Measurements from ENCODE around the gene SDHA.
A peak's percentile ranks its signal among the peaks of the same experiment; 100 is the strongest.

Gene SDHA

GRCh38 chr5:217494-218456, at the start of gene SDHA, which contains the start of gene CCDC127:
TSS of gene SDHA (plus strand) at chr5:218320. CDS start at chr5:218356, 36 bp downstream.
TSS of gene CCDC127 (minus strand) at chr5:218153. CDS start at chr5:216849, 1,304 bp downstream.
- peak within 1 kb of the TSS; percentile 93 for H3K4me3 ChIP-seq (ENCODE audit: low read depth, low read length)
- peak; percentile 34 for TF ChIP-seq CTCF (IDR thresholded peaks at IDR 0.05; ENCODE audit: low read depth, low read length)

- no peak overlapping the region for H3K4me3 ChIP-seq (ENCODE audit: low read depth, low read length)
- TF ChIP-seq CTCF (IDR thresholded peaks at IDR 0.05; ENCODE audit: low read depth, low read length) = no peak
Measured at GRCh38 chr5:169071-169727, 48.9 kb upstream of the SDHA start.

- no peak for TF ChIP-seq CTCF (IDR thresholded peaks at IDR 0.05; ENCODE audit: low read depth, low read length)
- H3K4me3 ChIP-seq (ENCODE audit: low read depth, low read length) = no peak overlapping the region
Measured at GRCh38 chr5:169728-170094, 48.4 kb upstream of the SDHA start.

GRCh38 chr5:170971-171800, 46.9 kb upstream of the SDHA start:
- no peak overlapping the region for H3K4me3 ChIP-seq (ENCODE audit: low read depth, low read length)
- no peak for TF ChIP-seq CTCF (IDR thresholded peaks at IDR 0.05; ENCODE audit: low read depth, low read length)

- H3K4me3 ChIP-seq (ENCODE audit: low read depth, low read length) = no peak overlapping the region
- TF ChIP-seq CTCF (IDR thresholded peaks at IDR 0.05; ENCODE audit: low read depth, low read length) = no peak
Measured at GRCh38 chr5:171801-172331, 46.3 kb upstream of the SDHA start.

GRCh38 chr5:172421-172820, 45.7 kb upstream of the SDHA start:
- H3K4me3 ChIP-seq (ENCODE audit: low read depth, low read length) = no peak overlapping the region
- TF ChIP-seq CTCF (IDR thresholded peaks at IDR 0.05; ENCODE audit: low read depth, low read length) = no peak
